Caco-2 (cell line): ENCODE measurements around the gene PRX. TPM values are rescaled to one million over a fixed set of nuclear protein-coding genes. Genes with fewer than 3 reads are reported as not detected.

ENCODE experiments used
- BruUV-seq: library from RNA; stranded (reverse); fragments of 400-500 nt; replicated peaks from 2 replicates; lab custom pipeline; 2021; lab: Mats Ljungman, UMichigan
- CTCF ChIA-PET: fragments of 300-600 bp; sonication (Branson Sonifier 250); formaldehyde crosslinking; loops from one replicate; lab custom pipeline; 2022; ENCODE audit warnings: antibody characterized with exemption; lab: Charles Lee
- POLR2A ChIA-PET: fragments of 300-600 bp; sonication (Branson Sonifier 250); formaldehyde crosslinking; loops from one replicate; lab custom pipeline; 2022; ENCODE audit warnings: antibody characterized with exemption; lab: Charles Lee
- DNase-seq, 2 experiments: peaks; one replicate each; pipeline versions ENCODE4 v3.0.0 to v3.0.0-alpha.2; 2020 to 2022
- H3K27me3 ChIP-seq: replicated peaks from 2 replicates; pipeline ENCODE4 v1.6.0; 2011; ENCODE audit warnings: low read length; ENCODE audit not compliant: control insufficient read depth, insufficient read depth
- H3K36me3 ChIP-seq: 2 replicates; pipeline ENCODE4 v1.5.1; 2011; ENCODE audit warnings: low read length; ENCODE audit not compliant: control insufficient read depth, insufficient read depth
- H3K4me1 ChIP-seq: fragments of 250-450 bp; sonication (Bioruptor Pico); 2 replicates; pipeline ENCODE4 v1.5.1; 2020; ENCODE audit warnings: mild to moderate bottlenecking
- H3K4me3 ChIP-seq: 2 replicates; pipeline ENCODE4 v1.5.1; 2011; ENCODE audit warnings: low read depth, mild to moderate bottlenecking, control low read depth, low read length
- H3K9me3 ChIP-seq: fragments of 250-450 bp; sonication (Bioruptor Pico); 2 replicates; pipeline ENCODE4 v1.5.1; 2020; ENCODE audit warnings: mild to moderate bottlenecking, moderate library complexity
- H3K27ac Mint-ChIP-seq: one replicate; pipeline ENCODE4 v1.8.0; 2022; ENCODE audit warnings: mixed read lengths; ENCODE audit not compliant: unreplicated experiment
- H3K27me3 Mint-ChIP-seq: one replicate; pipeline ENCODE4 v1.8.0; 2022; ENCODE audit warnings: mixed read lengths; ENCODE audit not compliant: insufficient read depth, unreplicated experiment
- H3K36me3 Mint-ChIP-seq: one replicate; pipeline ENCODE4 v1.8.0; 2022; ENCODE audit warnings: mild to moderate bottlenecking, mixed read lengths; ENCODE audit not compliant: insufficient read depth, unreplicated experiment
- H3K4me1 Mint-ChIP-seq: one replicate; pipeline ENCODE4 v1.8.0; 2022; ENCODE audit warnings: low read depth, mixed read lengths; ENCODE audit not compliant: unreplicated experiment
- H3K4me3 Mint-ChIP-seq: one replicate; pipeline ENCODE4 v1.8.0; 2022; ENCODE audit warnings: mild to moderate bottlenecking, moderate library complexity, mixed read lengths; ENCODE audit not compliant: unreplicated experiment
- H3K9me3 Mint-ChIP-seq: one replicate; pipeline ENCODE4 v1.8.0; 2022; ENCODE audit warnings: mixed read lengths; ENCODE audit not compliant: unreplicated experiment
- CTCF ChIP-seq, 2 experiments: fragments of 200-600 bp in 1 of 2; IDR thresholded peaks; 1 replicate in 1 of 2; 2 replicates in 1 of 2; pipeline versions ENCODE4 v1.5.1 to v1.8.0; 2011 to 2022; ENCODE audit warnings: antibody characterized with exemption in 1 of 2, control low read depth in 1 of 2, inconsistent platforms in 1 of 2, low read depth in 1 of 2, low read length in 1 of 2, mild to moderate bottlenecking in 1 of 2, moderate library complexity in 1 of 2; ENCODE audit not compliant: insufficient read depth in 1 of 2, severe bottlenecking in 1 of 2, unreplicated experiment in 1 of 2
- intact Hi-C: fragments of 100-400 bp; cut with micrococcal nuclease; formaldehyde crosslinking; loops from one replicate; pipeline ENCODE4 v1.10.0; 2022; ENCODE audit not compliant: unreplicated experiment
- total RNA-seq: library from RNA; stranded (reverse); gene quantifications from 2 replicates; pipeline ENCODE4 v1.2.3, GENCODE V29; 2022

The PRX gene
- total RNA-seq, 1 experiment from 2014 or later, result 2.5 TPM

DNA sequence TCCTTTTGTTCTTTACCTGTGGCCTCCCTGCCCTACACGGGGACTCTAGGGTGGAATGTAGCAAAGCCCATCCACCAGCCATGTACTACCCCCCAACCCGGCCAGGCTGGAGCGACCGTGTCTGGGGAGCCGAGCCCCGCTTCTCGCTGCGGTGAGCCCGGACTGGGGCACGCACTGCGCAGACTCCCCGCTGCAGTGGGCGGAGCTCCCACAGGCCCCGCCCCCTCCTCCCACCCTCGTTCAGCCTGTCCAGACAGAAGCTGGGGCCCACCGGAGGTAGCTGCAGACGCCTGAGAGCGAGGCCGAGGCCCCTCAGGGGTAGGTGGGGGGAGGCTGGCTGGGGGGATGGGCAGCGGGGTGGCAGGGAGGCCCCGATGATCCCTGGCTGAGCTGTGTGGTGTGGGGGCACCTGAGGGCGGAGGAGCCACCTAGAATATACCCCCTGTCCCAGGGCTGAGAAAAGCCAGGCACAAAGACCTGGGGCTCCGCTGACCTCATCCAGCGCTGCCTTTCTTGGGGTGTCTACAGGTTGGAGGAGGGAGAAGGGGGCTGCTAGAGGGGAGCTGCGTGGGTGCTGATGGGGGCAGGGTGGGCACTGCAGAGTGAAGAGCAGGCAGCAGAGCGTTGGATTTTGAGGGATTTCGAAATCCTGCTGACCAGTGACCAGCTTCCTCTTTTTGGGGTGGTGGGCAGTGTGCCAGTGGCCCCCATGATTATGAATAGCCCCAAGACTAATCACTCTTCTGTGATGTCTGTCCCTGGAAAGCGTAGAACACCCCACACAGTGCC, 47.4 kb downstream of the PRX start:
- Mint-ChIP-seq H3K4me1 (no peaks in the 10 kb centered on the region), H3K4me3 (no peak overlapping the region), H3K27ac (no peak overlapping the region), H3K27me3 (no peaks in the 10 kb centered on the region), H3K9me3 (no peaks in the 10 kb centered on the region), H3K36me3 (peaks cover 10% of the 10 kb centered on the region)
- H3K36me3 ChIP-seq, result no peaks in the 10 kb centered on the region; the same call in 1 of the 2 replicates
- no TSS peak for BruUV-seq
- no peaks in the 10 kb centered on the region for H3K27me3 ChIP-seq
- no peak overlapping the region for H3K4me3 ChIP-seq
- H3K4me1 ChIP-seq, result no peaks in the 10 kb centered on the region
- ChIA-PET CTCF (no interaction called here), POLR2A (interaction anchor here (0.6 kb wide), 1 partner anchor 1670 kb away, joined by 3 read pairs; no protein-coding TSS in a partner anchor)
- H3K9me3 ChIP-seq, result no peaks in the 10 kb centered on the region
- intact Hi-C loops, result no loop called here
- TF ChIP-seq CTCF (IDR thresholded peaks at IDR 0.05; ENCODE audit: insufficient read depth in 1 of 2, low read depth in 1 of 2, low read length in 1 of 2, severe bottlenecking in 1 of 2, unreplicated experiment in 1 of 2), result no peak
- no peak for DNase-seq

GRCh38 chr19:40365010-40365409, 48.2 kb downstream of the PRX start:
- Histone ChIP-seq H3K4me1 (no peaks in the 10 kb centered on the region), H3K36me3 (no peaks in the 10 kb centered on the region; the same call in 1 of the 2 replicates), H3K27me3 (no peaks in the 10 kb centered on the region), H3K9me3 (no peaks in the 10 kb centered on the region), H3K4me3 (no peak overlapping the region)
- no peak for DNase-seq
- no TSS peak for BruUV-seq
- CTCF ChIA-PET, result interaction anchor here (0.6 kb wide), 1 partner anchor 56 kb away, joined by 5 read pairs; no protein-coding TSS in a partner anchor
- no peak for TF ChIP-seq CTCF (IDR thresholded peaks at IDR 0.05; ENCODE audit: insufficient read depth in 1 of 2, low read depth in 1 of 2, low read length in 1 of 2, severe bottlenecking in 1 of 2, unreplicated experiment in 1 of 2)
- intact Hi-C loops, result no loop called here
- POLR2A ChIA-PET, result no interaction called here
- no peak overlapping the region for H3K27ac Mint-ChIP-seq
- peaks cover 15% of the 10 kb centered on the region for H3K36me3 Mint-ChIP-seq
- no peaks in the 10 kb centered on the region for H3K9me3 Mint-ChIP-seq
- H3K4me3 Mint-ChIP-seq, result no peak overlapping the region
- H3K27me3 Mint-ChIP-seq, result no peaks in the 10 kb centered on the region
- H3K4me1 Mint-ChIP-seq, result no peaks in the 10 kb centered on the region

- intact Hi-C loops, result no loop called here
- no TSS peak for BruUV-seq
- H3K9me3 ChIP-seq, result no peaks in the 10 kb centered on the region
- H3K36me3 Mint-ChIP-seq, result peaks cover 16% of the 10 kb centered on the region
- H3K27me3 Mint-ChIP-seq, result no peaks in the 10 kb centered on the region
- no peaks in the 10 kb centered on the region for H3K9me3 Mint-ChIP-seq
- no peaks in the 10 kb centered on the region for H3K4me1 Mint-ChIP-seq
- TF ChIP-seq CTCF (IDR thresholded peaks at IDR 0.05; ENCODE audit: insufficient read depth in 1 of 2, low read depth in 1 of 2, low read length in 1 of 2, severe bottlenecking in 1 of 2, unreplicated experiment in 1 of 2), result no peak
- H3K4me1 ChIP-seq, result no peaks in the 10 kb centered on the region
- no peak overlapping the region for H3K4me3 Mint-ChIP-seq
- no peaks in the 10 kb centered on the region for H3K36me3 ChIP-seq
- H3K4me3 ChIP-seq, result no peak overlapping the region
- DNase-seq, result no peak
- no peaks in the 10 kb centered on the region for H3K27me3 ChIP-seq
- H3K27ac Mint-ChIP-seq, result peak overlapping the region; percentile 9
- POLR2A ChIA-PET, result no interaction called here
- CTCF ChIA-PET, result no interaction called here
Measured at GRCh38 chr19:40363069-40363468, 50.1 kb downstream of the PRX start.
